Adrenal gland (tissue), 12 donors: ENCODE measurements around the gene CRTC3. TPM values are rescaled to one million over a fixed set of nuclear protein-coding genes. Genes with fewer than 3 reads are reported as not detected.

Experiments
- DNase-seq, 7 donors: peaks; one replicate each; pipeline ENCODE4 v3.0.0-alpha.2; 2019 to 2020
- H3K27ac ChIP-seq, 5 donors: fragments of 200-600 bp; sonication (generic) in 4 of 5; 1 replicate in 3 of 5; 2 replicates in 2 of 5; pipeline versions ENCODE4 v1.5.1 to v1.8.0; 2016 to 2020; ENCODE audit warnings: mild to moderate bottlenecking in 1 of 5
- H3K27me3 ChIP-seq: fragments of 200-600 bp; 2 replicates; pipeline ENCODE4 v1.8.0; 2021
- H3K36me3 ChIP-seq, 2 donors: fragments of 200-600 bp; replicated peaks in 1 of 2; 1 replicate in 1 of 2; 2 replicates in 1 of 2; pipeline versions ENCODE4 v1.5.1 to v1.8.0; 2018 to 2022
- H3K4me1 ChIP-seq, 2 donors: fragments of 200-600 bp; replicated peaks in 1 of 2; 1 replicate in 1 of 2; 2 replicates in 1 of 2; pipeline versions ENCODE4 v1.5.1 to v1.8.0; 2018 to 2021
- H3K4me3 ChIP-seq, 4 donors: fragments of 200-600 bp; sonication (generic) in 3 of 4; one replicate each; pipeline ENCODE4 v1.5.1; 2016 to 2018
- H3K9me3 ChIP-seq, 3 donors: fragments of 200-600 bp; sonication (generic) in 1 of 3; replicated peaks in 1 of 3; 1 replicate in 2 of 3; 2 replicates in 1 of 3; pipeline versions ENCODE4 v1.5.1 to v1.8.0; 2016 to 2021
- POLR2A ChIP-seq, 2 donors: fragments of 450-650 bp; IDR thresholded peaks; one replicate each; pipeline ENCODE4 v1.6.1; 2017; ENCODE audit warnings: antibody characterized with exemption in 2 of 2, mild to moderate bottlenecking in 2 of 2, moderate library complexity in 1 of 2
- WGBS, 4 donors: extraction: QIAGEN DNeasy Blood & Tissue Kit in 2 of 4; methylation state at CpG; one replicate each; pipeline versions ENCODE4 v1.1.5 to v1.1.7; 2013 to 2017; 5-methylcytosine and 5-hydroxymethylcytosine counted together
- intact Hi-C, 2 donors: fragments of 100-400 bp; cut with DNase I; formaldehyde crosslinking; loops; one replicate each; pipeline versions ENCODE4 v1.14.1 to v1.15.0; 2022 to 2023
- polyA plus RNA-seq, 3 donors: library from polyadenylated mRNA; stranded (reverse); fragments of 200-250 nt in 2 of 3; fragments of 350-450 nt in 1 of 3; fragmentation: Illumina TruSeq in 1 of 3; extraction: RNeasy Lipid Tissue Mini Kit (QIAGEN cat#74804) in 1 of 3; gene quantifications; one replicate each; pipeline ENCODE4 v1.2.3, GENCODE V29; 2013 to 2014
- total RNA-seq, 9 donors: library from RNA; depleted of rRNA in 4 of 9; stranded (reverse); fragments of >200 nt in 4 of 9; fragments of 120-200 nt in 1 of 9; fragmentation: NEBNext Ultra II Directional in 1 of 9; extraction: Animal tissue kit (Norgen Biotek cat#: 25700) in 1 of 9; gene quantifications; one replicate each; pipeline versions ENCODE4 v1.1.0 to v1.2.4, GENCODE V29; 2013 to 2023
- TF ChIP-seq, protein P1 (sequence below), 6 experiments: fragments of 450-650 bp in 4 of 6; fragments of 200-600 bp in 2 of 6; sonication (generic) in 1 of 6; IDR thresholded peaks; 1 replicate in 5 of 6; 2 replicates in 1 of 6; pipeline versions ENCODE4 v1.5.1 to v1.8.0; 2016 to 2021; ENCODE audit warnings: antibody characterized with exemption in 6 of 6, mild to moderate bottlenecking in 2 of 6, moderate library complexity in 1 of 6
- donor health status: healthy with polysubstance abuse.
- donor health status: Bipolar disorder and iron deficiency.
- donor health status: DM: yes; HTN: yes; CAD: no.
- donor health status: DM: no; HTN: no; CAD: no.
- donor health status: DM: no; HTN: no; CAD: no.
- donor health status: DM: yes; HTN: yes; CAD: no.

CRTC3 gene
- total and polyA plus RNA-seq, 12 donors = 11.5 to 46.7 (median 31.8) TPM

DNA sequence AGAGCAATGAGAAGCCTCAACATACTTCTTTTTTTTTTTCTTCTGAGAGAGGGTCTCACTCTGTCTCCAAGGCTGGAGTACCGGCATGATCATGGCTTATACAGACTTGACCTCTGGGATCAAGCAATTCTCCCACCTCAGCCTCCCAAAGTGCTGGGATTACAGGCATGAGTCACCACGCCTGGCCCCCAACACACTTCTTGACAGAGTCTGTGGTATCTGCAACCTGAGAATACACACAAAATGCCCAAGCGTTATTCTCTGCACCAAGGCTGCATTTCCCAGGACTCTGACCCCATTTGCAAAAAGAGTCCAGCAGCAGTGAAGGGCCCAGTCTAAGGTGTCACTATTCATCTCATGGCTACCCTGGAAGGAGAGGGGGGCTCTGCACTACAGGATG lies 144.8 kb downstream of the CRTC3 start:
- TF ChIP-seq POLR2A (IDR thresholded peaks at IDR 0.05) = no peak
- TF ChIP-seq, protein P1, sequence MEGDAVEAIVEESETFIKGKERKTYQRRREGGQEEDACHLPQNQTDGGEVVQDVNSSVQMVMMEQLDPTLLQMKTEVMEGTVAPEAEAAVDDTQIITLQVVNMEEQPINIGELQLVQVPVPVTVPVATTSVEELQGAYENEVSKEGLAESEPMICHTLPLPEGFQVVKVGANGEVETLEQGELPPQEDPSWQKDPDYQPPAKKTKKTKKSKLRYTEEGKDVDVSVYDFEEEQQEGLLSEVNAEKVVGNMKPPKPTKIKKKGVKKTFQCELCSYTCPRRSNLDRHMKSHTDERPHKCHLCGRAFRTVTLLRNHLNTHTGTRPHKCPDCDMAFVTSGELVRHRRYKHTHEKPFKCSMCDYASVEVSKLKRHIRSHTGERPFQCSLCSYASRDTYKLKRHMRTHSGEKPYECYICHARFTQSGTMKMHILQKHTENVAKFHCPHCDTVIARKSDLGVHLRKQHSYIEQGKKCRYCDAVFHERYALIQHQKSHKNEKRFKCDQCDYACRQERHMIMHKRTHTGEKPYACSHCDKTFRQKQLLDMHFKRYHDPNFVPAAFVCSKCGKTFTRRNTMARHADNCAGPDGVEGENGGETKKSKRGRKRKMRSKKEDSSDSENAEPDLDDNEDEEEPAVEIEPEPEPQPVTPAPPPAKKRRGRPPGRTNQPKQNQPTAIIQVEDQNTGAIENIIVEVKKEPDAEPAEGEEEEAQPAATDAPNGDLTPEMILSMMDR (IDR thresholded peaks at IDR 0.05) = no peak
- Histone ChIP-seq H3K36me3 (no peaks in the 10 kb centered on the region), H3K27ac (no peak overlapping the region), H3K4me1 (no peaks in the 10 kb centered on the region), H3K9me3 (no peaks in the 10 kb centered on the region), H3K4me3 (no peak overlapping the region), H3K27me3 (no peaks in the 10 kb centered on the region)
- 82 to 100% (median 84%) methylated on average over 2 to 3 of the region's 3 CpGs for WGBS, 4 donors
- intact Hi-C loops = no loop called here
- DNase-seq = no peak

DNA sequence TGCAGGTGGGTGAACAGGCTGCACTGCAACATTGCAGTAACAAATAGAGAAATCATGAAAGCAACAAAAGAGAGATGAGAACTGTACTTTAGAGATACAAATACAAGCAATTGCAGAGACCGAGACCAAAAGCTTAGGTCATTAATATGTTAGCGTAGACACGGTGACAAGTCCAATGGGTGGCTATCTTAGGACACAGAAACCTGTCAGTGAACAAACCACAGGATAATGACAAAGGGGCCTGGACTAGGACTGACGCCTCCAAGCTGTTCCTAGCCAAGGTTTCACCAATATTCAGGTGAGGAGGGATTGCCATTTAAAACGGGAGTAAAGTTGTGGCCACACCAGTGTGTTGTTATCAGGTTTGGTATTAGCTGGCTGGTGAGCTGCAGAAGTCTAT lies 145.7 kb downstream of the CRTC3 start:
- Histone ChIP-seq H3K27me3 (no peaks in the 10 kb centered on the region), H3K9me3 (no peaks in the 10 kb centered on the region), H3K27ac (no peak overlapping the region), H3K4me1 (peaks cover 0 to 5% of the 10 kb centered on the region in 2 donors), H3K36me3 (no peaks in the 10 kb centered on the region), H3K4me3 (no peak overlapping the region)
- TF ChIP-seq, protein P1 (IDR thresholded peaks at IDR 0.05) = no peak
- TF ChIP-seq POLR2A (IDR thresholded peaks at IDR 0.05) = no peak
- no peak for DNase-seq
- 86 to 95% (median 91%) methylated on average over 5 of the region's 5 CpGs for WGBS, 4 donors
- intact Hi-C loops = no loop called here

GRCh38 chr15:90677807-90678790 lies 148.4 kb downstream of the CRTC3 start:
- Histone ChIP-seq H3K36me3 (no peaks in the 10 kb centered on the region), H3K27ac (no peak overlapping the region), H3K4me1 (peaks cover 0 to 13% of the 10 kb centered on the region in 2 donors), H3K27me3 (no peaks in the 10 kb centered on the region), H3K4me3 (no peak overlapping the region), H3K9me3 (no peaks in the 10 kb centered on the region)
- intact Hi-C loops = no loop called here
- 88 to 91% (median 91%) methylated on average over 12 of the region's 12 CpGs for WGBS, 4 donors
- no peak for DNase-seq
- TF ChIP-seq POLR2A (IDR thresholded peaks at IDR 0.05) = no peak
- TF ChIP-seq, protein P1 (IDR thresholded peaks at IDR 0.05) = no peak

DNA sequence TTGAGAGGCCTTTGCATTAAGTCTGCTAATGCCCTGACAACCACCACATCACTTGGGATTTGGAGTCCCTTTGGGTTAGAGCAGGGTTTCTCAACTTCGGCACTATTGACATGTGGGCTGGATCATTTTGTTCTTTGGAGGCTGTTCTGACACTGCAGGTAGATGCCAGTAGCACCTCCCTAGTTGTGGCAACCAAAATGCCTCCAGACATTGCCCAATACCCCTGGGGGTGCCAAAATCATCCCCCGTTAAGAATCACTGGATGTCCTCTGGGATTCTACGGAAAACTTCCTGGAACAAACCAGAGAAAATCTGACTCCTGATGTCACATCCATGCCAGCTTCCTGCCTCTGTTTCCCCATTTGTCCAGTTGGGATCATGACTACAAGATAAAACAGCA lies 150.2 kb downstream of the CRTC3 start:
- intact Hi-C loops = no loop called here
- Histone ChIP-seq H3K9me3 (no peaks in the 10 kb centered on the region), H3K27ac (peak overlapping the region in 3 of 5 donors; percentile 27 to 77 (median 71)), H3K4me3 (no peak overlapping the region), H3K27me3 (no peaks in the 10 kb centered on the region), H3K36me3 (no peaks in the 10 kb centered on the region), H3K4me1 (peaks cover 0 to 13% of the 10 kb centered on the region in 2 donors)
- DNase-seq = no peak
- TF ChIP-seq, protein P1 (IDR thresholded peaks at IDR 0.05) = no peak
- no peak for TF ChIP-seq POLR2A (IDR thresholded peaks at IDR 0.05)
- 87 to 97% (median 91%) methylated on average over 3 of the region's 3 CpGs for WGBS, 4 donors
